Heart left ventricle (tissue), 16 donors: ENCODE measurements around the gene PARN. TPM values are rescaled to one million over a fixed set of nuclear protein-coding genes. Genes with fewer than 3 reads are reported as not detected.

Source experiments
- ATAC-seq, 4 donors: fragments of 200-7000 bp; cut with Tn5 transposase; one replicate each; pipeline ENCODE4 v1.9.1; 2020 to 2022; ENCODE audit warnings: moderate library complexity in 4 of 4, mild to moderate bottlenecking in 3 of 4, moderate number of reproducible peaks in 1 of 4
- DNase-seq, 5 donors: peaks; one replicate each; pipeline ENCODE4 v3.0.0-alpha.2; 2020
- H3K27ac ChIP-seq, 12 donors: fragments of 200-600 bp; sonication (generic) in 4 of 12; one replicate each; pipeline versions ENCODE4 v1.5.0 to v1.8.0; 2016 to 2022; ENCODE audit warnings: mild to moderate bottlenecking in 2 of 12
- H3K27me3 ChIP-seq, 9 donors: fragments of 200-600 bp; sonication (generic) in 2 of 9; one replicate each; pipeline versions ENCODE4 v1.5.1 to v1.8.0; 2016 to 2022; ENCODE audit warnings: mild to moderate bottlenecking in 3 of 9
- H3K36me3 ChIP-seq, 9 donors: fragments of 200-600 bp; sonication (generic) in 2 of 9; one replicate each; pipeline versions ENCODE4 v1.5.0 to v1.8.0; 2018 to 2022; ENCODE audit warnings: mild to moderate bottlenecking in 2 of 9
- H3K4me1 ChIP-seq, 12 donors: fragments of 200-600 bp; sonication (generic) in 4 of 12; one replicate each; pipeline versions ENCODE4 v1.5.0 to v1.8.0; 2016 to 2022; ENCODE audit warnings: mild to moderate bottlenecking in 3 of 12
- H3K4me3 ChIP-seq, 12 donors: fragments of 200-600 bp; sonication (generic) in 4 of 12; one replicate each; pipeline versions ENCODE4 v1.5.0 to v1.8.0; 2017 to 2022; ENCODE audit warnings: mild to moderate bottlenecking in 9 of 12, moderate library complexity in 4 of 12
- H3K9me3 ChIP-seq, 12 donors: fragments of 200-600 bp; sonication (generic) in 4 of 12; one replicate each; pipeline versions ENCODE4 v1.5.0 to v1.8.0; 2016 to 2022; ENCODE audit warnings: mild to moderate bottlenecking in 1 of 12
- POLR2A ChIP-seq, 2 donors: fragments of 450-650 bp; IDR thresholded peaks; one replicate each; pipeline ENCODE4 v1.6.1; 2017; ENCODE audit warnings: antibody characterized with exemption in 2 of 2, mild to moderate bottlenecking in 2 of 2, moderate library complexity in 2 of 2
- WGBS, 4 donors: extraction: QIAGEN DNeasy Blood & Tissue Kit in 2 of 4; methylation state at CpG; one replicate each; pipeline versions ENCODE4 v1.1.5 to v1.1.7; 2013 to 2018; 5-methylcytosine and 5-hydroxymethylcytosine counted together
- intact Hi-C, 10 donors: fragments of 100-400 bp; cut with DNase I; formaldehyde crosslinking; loops; one replicate each; pipeline versions ENCODE4 v1.11.1 to v1.14.2; 2022
- polyA plus RNA-seq, 2 donors: library from polyadenylated mRNA; stranded (reverse); fragments of 200-250 nt; gene quantifications; one replicate each; pipeline ENCODE4 v1.2.3, GENCODE V29; 2013
- total RNA-seq, 9 donors: library from RNA; depleted of rRNA in 2 of 9; stranded (reverse); fragments of >200 nt in 2 of 9; fragmentation: NEBNext Ultra II Directional in 3 of 9; extraction: Animal tissue kit (Norgen Biotek cat#: 25700) in 3 of 9; gene quantifications; one replicate each; pipeline versions ENCODE4 v1.1.0 to v1.2.4, GENCODE V29; 2016 to 2023
- TF ChIP-seq, protein P1 (sequence below), 12 donors: fragments of 200-600 bp; sonication (generic) in 4 of 12; IDR thresholded peaks; one replicate each; pipeline versions ENCODE4 v1.5.0 to v1.8.0; 2018 to 2022; ENCODE audit warnings: antibody characterized with exemption in 12 of 12, mild to moderate bottlenecking in 5 of 12
- donor health status: ischemic (EF 13 %, LVEDD 7.1; RV severe dilation, severe dysfunction).
- donor health status: healthy with polysubstance abuse.
- donor health status: DM: no; HTN: yes; CAD: no.
- donor health status: DM: no; HTN: no; CAD: no.
- donor health status: ischemic (EF 25% LVEDD 6.9; RV normal size, moderate dysfunction).
- donor health status: ischemic (EF 25% LVEDD 5.7; RV mildly dilated, moderate dysfunction).
- donor health status: healthy.
- donor health status: DM: yes; HTN: yes; CAD: no.
- donor health status: ischemic (EF 35%, LVEDD 5.7; RV mildly dilated, moderate dysfunction).
- donor health status: nonischemic (EF 11% LVEDD 7.7; RV severe dilation, severe dysfunction).
- donor health status: DM: yes; HTN: yes; CAD: no.
- donor health status: PGD.
- donor health status: ischemic (EF 29% LVEDD 5.4; RV normal size, mild dysfunction).
- donor health status: nonischemic (EF 23%, LVEDD 6.1; RV moderate dilation, normal function).

Gene PARN
- total and polyA plus RNA-seq, 11 donors: 7.7 to 25.9 (median 19.8) TPM

DNA sequence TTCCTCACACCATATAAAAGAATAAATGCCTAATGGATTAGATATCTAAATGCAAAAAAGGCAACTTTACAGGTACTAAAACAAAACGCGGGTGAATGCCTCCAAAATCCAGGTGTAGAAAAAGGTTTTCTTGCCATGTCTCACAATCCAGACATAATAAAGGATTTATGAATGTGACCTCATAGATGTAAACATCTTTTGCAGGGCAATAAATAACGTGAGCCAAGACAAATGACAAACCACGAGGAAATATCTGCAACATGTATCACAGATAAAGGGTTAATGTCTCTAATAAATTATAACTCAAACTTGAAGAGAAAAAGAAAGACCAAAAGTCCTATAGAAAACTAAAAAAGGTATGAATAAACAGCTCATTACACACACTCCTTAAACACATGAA lies 180.7 kb downstream of the PARN start:
- 90 to 94% (median 92%) methylated on average over 4 of the region's 4 CpGs for WGBS, 4 donors
- Histone ChIP-seq H3K4me3 (no peak overlapping the region), H3K36me3 (peaks cover 0 to 20% (median 13%) of the 10 kb centered on the region in 9 donors), H3K27ac (no peak overlapping the region), H3K9me3 (no peaks in the 10 kb centered on the region), H3K27me3 (no peaks in the 10 kb centered on the region), H3K4me1 (peaks cover 0 to 16% (median 9%) of the 10 kb centered on the region in 12 donors)
- TF ChIP-seq POLR2A (IDR thresholded peaks at IDR 0.05): no peak
- TF ChIP-seq, protein P1, sequence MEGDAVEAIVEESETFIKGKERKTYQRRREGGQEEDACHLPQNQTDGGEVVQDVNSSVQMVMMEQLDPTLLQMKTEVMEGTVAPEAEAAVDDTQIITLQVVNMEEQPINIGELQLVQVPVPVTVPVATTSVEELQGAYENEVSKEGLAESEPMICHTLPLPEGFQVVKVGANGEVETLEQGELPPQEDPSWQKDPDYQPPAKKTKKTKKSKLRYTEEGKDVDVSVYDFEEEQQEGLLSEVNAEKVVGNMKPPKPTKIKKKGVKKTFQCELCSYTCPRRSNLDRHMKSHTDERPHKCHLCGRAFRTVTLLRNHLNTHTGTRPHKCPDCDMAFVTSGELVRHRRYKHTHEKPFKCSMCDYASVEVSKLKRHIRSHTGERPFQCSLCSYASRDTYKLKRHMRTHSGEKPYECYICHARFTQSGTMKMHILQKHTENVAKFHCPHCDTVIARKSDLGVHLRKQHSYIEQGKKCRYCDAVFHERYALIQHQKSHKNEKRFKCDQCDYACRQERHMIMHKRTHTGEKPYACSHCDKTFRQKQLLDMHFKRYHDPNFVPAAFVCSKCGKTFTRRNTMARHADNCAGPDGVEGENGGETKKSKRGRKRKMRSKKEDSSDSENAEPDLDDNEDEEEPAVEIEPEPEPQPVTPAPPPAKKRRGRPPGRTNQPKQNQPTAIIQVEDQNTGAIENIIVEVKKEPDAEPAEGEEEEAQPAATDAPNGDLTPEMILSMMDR (IDR thresholded peaks at IDR 0.05): no peak
- DNase-seq (no peak), ATAC-seq (no peak)
- intact Hi-C loops: no loop called here

DNA sequence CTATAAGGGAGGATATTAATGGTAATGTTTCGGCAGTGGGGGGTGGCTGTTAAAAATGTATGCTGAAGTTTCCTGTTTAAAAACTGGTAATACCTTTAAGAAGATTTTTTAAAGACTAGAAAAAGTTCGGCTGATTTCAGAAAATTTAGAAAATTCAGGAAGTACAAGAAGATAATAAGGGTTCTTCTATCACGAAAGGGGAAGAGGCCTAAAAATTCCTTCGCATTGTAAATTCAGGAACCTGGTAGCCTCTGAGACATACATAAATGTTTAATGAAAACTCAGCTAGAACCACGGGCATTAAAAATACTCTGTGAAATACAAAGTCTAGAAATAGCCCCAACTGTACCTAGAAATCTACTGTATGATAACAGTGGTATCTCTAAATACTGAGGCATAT lies 181.2 kb downstream of the PARN start:
- intact Hi-C loops: no loop called here
- DNase-seq (no peak), ATAC-seq (no peak)
- Histone ChIP-seq H3K27me3 (no peaks in the 10 kb centered on the region), H3K36me3 (peaks cover 0 to 20% (median 13%) of the 10 kb centered on the region in 9 donors), H3K4me3 (no peak overlapping the region), H3K27ac (no peak overlapping the region), H3K9me3 (no peaks in the 10 kb centered on the region), H3K4me1 (peaks cover 0 to 16% (median 9%) of the 10 kb centered on the region in 12 donors)
- no peak for TF ChIP-seq POLR2A (IDR thresholded peaks at IDR 0.05)
- TF ChIP-seq, protein P1 (IDR thresholded peaks at IDR 0.05): no peak
- 85 to 90% (median 89%) methylated on average over 5 of the region's 5 CpGs for WGBS, 4 donors

DNA sequence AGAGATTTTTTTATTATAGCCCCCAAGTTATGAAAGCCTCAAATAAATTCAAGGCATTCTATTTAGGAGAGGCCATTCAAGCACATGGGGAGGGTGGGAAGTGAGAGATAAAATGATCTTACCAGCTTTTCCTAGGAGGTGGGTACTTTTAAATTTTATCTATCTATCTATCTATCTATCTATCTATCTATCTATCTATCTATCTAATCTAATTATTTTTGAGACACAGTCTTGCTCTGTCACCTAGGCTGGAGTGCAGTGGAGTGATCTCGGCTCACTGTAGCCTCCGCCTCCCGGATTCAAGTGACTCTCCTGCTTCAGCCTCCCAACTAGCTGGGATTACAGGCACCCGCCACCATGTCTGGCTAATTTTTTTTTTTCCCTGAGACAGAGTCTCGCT lies 182.3 kb downstream of the PARN start:
- intact Hi-C loops: no loop called here
- H3K4me1 ChIP-seq: peaks cover 0 to 16% (median 9%) of the 10 kb centered on the region in 12 donors
- H3K27me3 ChIP-seq: no peaks in the 10 kb centered on the region
- DNase-seq (no peak), ATAC-seq (no peak)
- no peak overlapping the region for H3K27ac ChIP-seq
- TF ChIP-seq, protein P1 (IDR thresholded peaks at IDR 0.05): no peak
- TF ChIP-seq POLR2A (IDR thresholded peaks at IDR 0.05): no peak
- H3K9me3 ChIP-seq: no peaks in the 10 kb centered on the region
- peaks cover 0 to 24% (median 13%) of the 10 kb centered on the region in 9 donors for H3K36me3 ChIP-seq
- H3K4me3 ChIP-seq: no peak overlapping the region
- WGBS, 4 donors: 90 to 99% (median 96%) methylated on average over 5 of the region's 5 CpGs

DNA sequence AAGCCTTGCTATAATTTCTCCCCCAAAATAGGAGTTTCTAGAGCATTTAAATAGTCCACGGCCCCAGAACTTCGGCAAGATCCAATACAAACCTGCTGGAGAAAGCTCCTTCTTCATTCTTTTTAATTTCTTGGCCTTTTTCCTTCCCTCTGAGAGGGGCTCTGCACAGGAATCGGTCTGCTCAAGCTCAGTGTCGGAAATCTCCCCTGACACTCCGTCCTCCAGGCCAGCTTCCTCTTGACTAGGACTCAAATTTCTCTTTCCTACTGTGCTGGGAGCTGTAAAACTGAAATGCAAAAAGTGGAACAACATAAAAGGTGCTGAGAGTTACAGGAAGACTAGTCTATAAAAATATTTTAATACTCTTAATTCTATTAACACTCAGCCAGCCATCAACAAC lies 183.3 kb downstream of the PARN start:
- 81 to 88% (median 82%) methylated on average over 5 of the region's 5 CpGs for WGBS, 4 donors
- no peak overlapping the region for H3K4me3 ChIP-seq
- intact Hi-C loops: no loop called here
- DNase-seq: no peak
- no peak for ATAC-seq
- no peak overlapping the region for H3K27ac ChIP-seq
- H3K9me3 ChIP-seq: no peaks in the 10 kb centered on the region
- H3K36me3 ChIP-seq: peaks cover 0 to 24% (median 13%) of the 10 kb centered on the region in 9 donors
- H3K27me3 ChIP-seq: no peaks in the 10 kb centered on the region
- TF ChIP-seq, protein P1 (IDR thresholded peaks at IDR 0.05): no peak
- no peak for TF ChIP-seq POLR2A (IDR thresholded peaks at IDR 0.05)
- peaks cover 0 to 16% (median 9%) of the 10 kb centered on the region in 12 donors for H3K4me1 ChIP-seq
